ENCODE results near the gene CTNNBL1. TPM values are rescaled to one million over a fixed set of nuclear protein-coding genes. Genes with fewer than 3 reads are reported as not detected.

Gene CTNNBL1
- total RNA-seq, 1 experiment from 2014 or later, result 49.9 TPM

DNA sequence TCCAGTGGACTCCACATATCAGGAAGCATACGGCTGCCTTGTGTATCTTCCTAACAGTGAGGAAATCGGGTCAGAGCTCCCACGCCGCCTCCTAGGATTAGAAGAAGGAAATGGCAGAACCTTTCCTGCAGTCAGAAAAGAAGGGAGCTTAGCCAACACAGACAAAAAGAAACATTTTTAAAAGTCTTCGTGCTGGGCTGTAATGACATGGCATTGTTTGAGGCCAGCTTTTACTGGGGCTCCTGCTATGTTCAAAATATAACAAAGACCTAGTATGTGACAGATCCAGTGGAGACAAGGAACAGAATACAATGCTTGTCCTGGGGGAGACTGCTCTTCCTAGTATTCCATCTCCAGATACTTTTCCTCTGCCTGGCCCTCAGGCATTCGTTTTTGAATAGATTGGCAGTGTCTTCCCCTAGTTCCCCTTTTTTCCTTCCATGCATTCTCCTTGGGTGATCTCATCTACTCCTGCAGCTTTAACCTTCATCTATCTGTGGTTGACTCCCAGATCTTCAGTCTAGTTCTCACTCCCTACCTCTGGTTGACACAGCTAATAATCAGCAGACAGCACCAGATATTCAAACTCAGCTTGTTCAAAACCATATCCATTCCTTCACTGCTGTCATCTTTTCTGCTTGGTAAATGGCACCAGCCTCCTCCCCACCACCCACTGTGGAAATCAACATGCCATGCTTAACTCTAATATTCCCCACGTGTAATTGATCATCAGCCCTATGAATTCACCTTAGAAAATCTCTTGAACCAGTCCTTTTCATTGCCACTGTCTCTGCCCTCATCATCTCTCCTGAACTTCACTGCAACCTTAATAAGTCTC is 114.6 kb downstream of the CTNNBL1 start:
- ChIA-PET CTCF (no interaction called here), POLR2A (ENCODE audit: unreplicated experiment) (no interaction called here)
- BruUV-seq (replicated peaks), result no TSS peak
- Histone ChIP-seq H3K27me3 (ENCODE audit: low read length) (no peaks in the 10 kb centered on the region), H3K4me1 (ENCODE audit: insufficient read depth, low read length) (no peaks in the 10 kb centered on the region), H3K9ac (ENCODE audit: low read length) (no peak overlapping the region), H3F3A (ENCODE audit: low read length, unreplicated experiment) (no peaks in the 10 kb centered on the region), H2AFZ (ENCODE audit: low read length) (no peak overlapping the region), H3K79me2 (ENCODE audit: low read length) (no peaks in the 10 kb centered on the region), H4K20me1 (ENCODE audit: low read length) (no peaks in the 10 kb centered on the region), H3K9me2 (replicated peaks; ENCODE audit: low read length) (no peaks in the 10 kb centered on the region), H3K9me3 (ENCODE audit: low read length) (no peaks in the 10 kb centered on the region), H3K4me2 (ENCODE audit: low read length) (no peak overlapping the region), H3K27ac (ENCODE audit: low read length) (no peak overlapping the region), H3K36me3 (ENCODE audit: low read depth, low read length) (peaks cover 12% of the 10 kb centered on the region; the same call in 1 of the 2 replicates), H3K4me3 (ENCODE audit: low read length) (no peak overlapping the region)
- intact Hi-C loops (cut with micrococcal nuclease), result no loop called here
- no peak for TF ChIP-seq EZH2phosphoT487 (IDR thresholded peaks at IDR 0.05; ENCODE audit: borderline replicate concordance, low read length)
- TF ChIP-seq, protein P1, sequence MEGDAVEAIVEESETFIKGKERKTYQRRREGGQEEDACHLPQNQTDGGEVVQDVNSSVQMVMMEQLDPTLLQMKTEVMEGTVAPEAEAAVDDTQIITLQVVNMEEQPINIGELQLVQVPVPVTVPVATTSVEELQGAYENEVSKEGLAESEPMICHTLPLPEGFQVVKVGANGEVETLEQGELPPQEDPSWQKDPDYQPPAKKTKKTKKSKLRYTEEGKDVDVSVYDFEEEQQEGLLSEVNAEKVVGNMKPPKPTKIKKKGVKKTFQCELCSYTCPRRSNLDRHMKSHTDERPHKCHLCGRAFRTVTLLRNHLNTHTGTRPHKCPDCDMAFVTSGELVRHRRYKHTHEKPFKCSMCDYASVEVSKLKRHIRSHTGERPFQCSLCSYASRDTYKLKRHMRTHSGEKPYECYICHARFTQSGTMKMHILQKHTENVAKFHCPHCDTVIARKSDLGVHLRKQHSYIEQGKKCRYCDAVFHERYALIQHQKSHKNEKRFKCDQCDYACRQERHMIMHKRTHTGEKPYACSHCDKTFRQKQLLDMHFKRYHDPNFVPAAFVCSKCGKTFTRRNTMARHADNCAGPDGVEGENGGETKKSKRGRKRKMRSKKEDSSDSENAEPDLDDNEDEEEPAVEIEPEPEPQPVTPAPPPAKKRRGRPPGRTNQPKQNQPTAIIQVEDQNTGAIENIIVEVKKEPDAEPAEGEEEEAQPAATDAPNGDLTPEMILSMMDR (conservative IDR thresholded peaks at IDR 0.05; ENCODE audit: low read depth, low read length), result no peak
- no peak for TF ChIP-seq EZH2 (IDR thresholded peaks at IDR 0.05; ENCODE audit: low read length, unreplicated experiment)
- DNase-seq, result no peak
- no peak for ATAC-seq

DNA sequence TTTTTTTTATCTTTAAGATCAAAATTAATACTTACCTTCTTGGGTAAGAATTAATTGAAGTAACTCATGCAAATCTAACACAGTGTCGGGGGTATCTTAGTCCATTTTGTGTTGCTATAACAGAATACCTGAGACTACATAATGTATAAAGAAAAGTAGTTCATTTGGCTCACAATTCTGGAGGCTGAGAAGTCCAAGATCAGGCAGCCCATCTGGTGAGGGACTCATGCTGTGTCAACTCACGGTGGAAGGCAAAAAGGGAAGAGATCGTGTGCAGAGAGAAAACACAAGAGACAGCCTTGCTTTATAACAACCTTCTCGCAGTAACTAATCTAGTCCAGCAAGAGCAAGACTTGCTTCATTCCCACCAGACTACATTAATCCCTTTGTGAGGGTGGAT is 116.2 kb downstream of the CTNNBL1 start:
- no peak overlapping the region for H3K4me3 ChIP-seq (ENCODE audit: low read length)
- H3K9ac ChIP-seq (ENCODE audit: low read length), result no peak overlapping the region
- H3K36me3 ChIP-seq (ENCODE audit: low read depth, low read length), result peaks cover 5% of the 10 kb centered on the region; the same call in 1 of the 2 replicates
- no peak overlapping the region for H2AFZ ChIP-seq (ENCODE audit: low read length)
- no peak overlapping the region for H3K27ac ChIP-seq (ENCODE audit: low read length)
- DNase-seq, result no peak
- BruUV-seq (replicated peaks), result no TSS peak
- no peak overlapping the region for H3K4me2 ChIP-seq (ENCODE audit: low read length)
- ChIA-PET CTCF (no interaction called here), POLR2A (ENCODE audit: unreplicated experiment) (no interaction called here)
- TF ChIP-seq, protein P1 (conservative IDR thresholded peaks at IDR 0.05; ENCODE audit: low read depth, low read length), result no peak
- TF ChIP-seq EZH2 (IDR thresholded peaks at IDR 0.05; ENCODE audit: low read length, unreplicated experiment) (no peak), EZH2phosphoT487 (IDR thresholded peaks at IDR 0.05; ENCODE audit: borderline replicate concordance, low read length) (no peak)
- H4K20me1 ChIP-seq (ENCODE audit: low read length), result no peaks in the 10 kb centered on the region
- no peaks in the 10 kb centered on the region for H3K9me2 ChIP-seq (replicated peaks; ENCODE audit: low read length)
- no peak for ATAC-seq
- H3F3A ChIP-seq (ENCODE audit: low read length, unreplicated experiment), result no peaks in the 10 kb centered on the region
- H3K9me3 ChIP-seq (ENCODE audit: low read length), result no peaks in the 10 kb centered on the region
- H3K79me2 ChIP-seq (ENCODE audit: low read length), result no peaks in the 10 kb centered on the region
- intact Hi-C loops (cut with micrococcal nuclease), result no loop called here
- H3K27me3 ChIP-seq (ENCODE audit: low read length), result no peaks in the 10 kb centered on the region
- H3K4me1 ChIP-seq (ENCODE audit: insufficient read depth, low read length), result no peaks in the 10 kb centered on the region

DNA sequence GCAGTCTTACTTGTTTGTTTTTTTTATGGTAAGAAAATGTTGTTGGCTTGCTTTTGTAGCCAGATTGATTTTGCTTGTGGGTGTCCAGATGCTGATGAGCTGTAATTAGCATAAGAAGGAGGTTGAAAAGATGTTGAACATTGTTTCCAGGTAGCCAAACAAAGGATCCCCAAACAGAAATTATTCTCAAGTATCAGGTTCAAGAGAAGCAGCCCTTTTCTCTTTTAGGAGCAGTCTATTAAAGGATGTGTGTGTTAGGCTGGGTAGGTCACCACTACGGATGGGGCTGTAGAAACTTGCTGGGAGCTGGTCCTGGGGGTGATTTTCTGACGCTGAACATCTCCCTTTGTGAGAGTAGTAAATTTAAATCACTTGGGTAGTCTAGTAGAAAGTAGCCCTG is 122.2 kb downstream of the CTNNBL1 start:
- intact Hi-C loops (cut with micrococcal nuclease), result no loop called here
- H3K36me3 ChIP-seq (ENCODE audit: low read depth, low read length), result no peaks in the 10 kb centered on the region
- no peaks in the 10 kb centered on the region for H3K9me2 ChIP-seq (replicated peaks; ENCODE audit: low read length)
- no peaks in the 10 kb centered on the region for H4K20me1 ChIP-seq (ENCODE audit: low read length)
- no peak for DNase-seq
- H3K4me3 ChIP-seq (ENCODE audit: low read length), result no peak overlapping the region
- no peak overlapping the region for H3K9ac ChIP-seq (ENCODE audit: low read length)
- H3K4me1 ChIP-seq (ENCODE audit: insufficient read depth, low read length), result no peaks in the 10 kb centered on the region
- H3K27ac ChIP-seq (ENCODE audit: low read length), result no peak overlapping the region
- BruUV-seq (replicated peaks), result no TSS peak
- ChIA-PET POLR2A (ENCODE audit: unreplicated experiment) (no interaction called here), CTCF (no interaction called here)
- TF ChIP-seq EZH2phosphoT487 (IDR thresholded peaks at IDR 0.05; ENCODE audit: borderline replicate concordance, low read length), result no peak
- no peak for TF ChIP-seq EZH2 (IDR thresholded peaks at IDR 0.05; ENCODE audit: low read length, unreplicated experiment)
- TF ChIP-seq, protein P1 (conservative IDR thresholded peaks at IDR 0.05; ENCODE audit: low read depth, low read length), result no peak
- H3K27me3 ChIP-seq (ENCODE audit: low read length), result no peaks in the 10 kb centered on the region
- H3F3A ChIP-seq (ENCODE audit: low read length, unreplicated experiment), result no peaks in the 10 kb centered on the region
- no peak overlapping the region for H2AFZ ChIP-seq (ENCODE audit: low read length)
- no peaks in the 10 kb centered on the region for H3K79me2 ChIP-seq (ENCODE audit: low read length)
- no peak overlapping the region for H3K4me2 ChIP-seq (ENCODE audit: low read length)
- no peaks in the 10 kb centered on the region for H3K9me3 ChIP-seq (ENCODE audit: low read length)
- ATAC-seq, result no peak
